GM21576 (cell line): Measurements from ENCODE around the gene C13orf46.
"Not testable (repeated sequence)": the region's sequence is repeated elsewhere in the genome, so short reads cannot be mapped to it uniquely, and the experiment has no call there.

Experiments
- ATAC-seq: cut with Tn5 transposase; IDR thresholded peaks from one replicate; pipeline ENCODE4 v1.9.1; 2021; ENCODE audit warnings: mild to moderate bottlenecking, moderate library complexity; ENCODE audit not compliant: unreplicated experiment

Gene C13orf46

GRCh38 chr13:113995051-113995601 lies 21.2 kb upstream of the C13orf46 start:
- ATAC-seq, result no peak

GRCh38 chr13:113992276-113993005 lies 18.6 kb upstream of the C13orf46 start:
- no peak for ATAC-seq

- no peak for ATAC-seq
Observed at GRCh38 chr13:113991676-113992179, 17.9 kb upstream of the C13orf46 start.

GRCh38 chr13:113991191-113991669 lies 17.4 kb upstream of the C13orf46 start:
- no peak for ATAC-seq

GRCh38 chr13:113990321-113990837 lies 16.5 kb upstream of the C13orf46 start:
- ATAC-seq, result no peak

- no peak for ATAC-seq
Observed at GRCh38 chr13:113989585-113990300, 15.9 kb upstream of the C13orf46 start.

- ATAC-seq, result not testable (repeated sequence)
Observed at GRCh38 chr13:113988859-113989258, 15.0 kb upstream of the C13orf46 start.

GRCh38 chr13:113982296-113982661 lies 8.4 kb upstream of the C13orf46 start:
- ATAC-seq, result no peak

GRCh38 chr13:113981611-113982295 lies 7.9 kb upstream of the C13orf46 start:
- ATAC-seq, result no peak

- no peak for ATAC-seq
Observed at GRCh38 chr13:113981194-113981605, 7.3 kb upstream of the C13orf46 start.

GRCh38 chr13:113980489-113981064 lies 6.7 kb upstream of the C13orf46 start:
- no peak for ATAC-seq

GRCh38 chr13:113979791-113980471 lies 6.1 kb upstream of the C13orf46 start:
- no peak for ATAC-seq

- no peak for ATAC-seq
Observed at GRCh38 chr13:113978741-113979481, 5.0 kb upstream of the C13orf46 start.

- no peak for ATAC-seq
Observed at GRCh38 chr13:113977976-113978375, 4.1 kb upstream of the C13orf46 start.

GRCh38 chr13:113976711-113977684 lies 3.1 kb upstream of the C13orf46 start:
- no peak for ATAC-seq

- no peak for ATAC-seq
Observed at GRCh38 chr13:113975416-113975815, 1.5 kb upstream of the C13orf46 start.

GRCh38 chr13:113974304-113975281 lies 717 bp upstream of the C13orf46 start:
- no peak for ATAC-seq
